Mucosa of rectum (tissue), 2 donors: ENCODE results near the gene UXS1.
"Not testable (repeated sequence)": the region's sequence is repeated elsewhere in the genome, so short reads cannot be mapped to it uniquely, and the experiment has no call there.

ENCODE experiments used
- H3K27ac ChIP-seq, 2 donors: one replicate each; pipeline ENCODE4 v1.7.0; 2013; ENCODE audit warnings: inconsistent platforms in 2 of 2, low read depth in 2 of 2, low read length in 2 of 2
- H3K27me3 ChIP-seq, 2 donors: one replicate each; pipeline ENCODE4 v1.7.0; 2013; ENCODE audit warnings: low read length in 2 of 2; ENCODE audit not compliant: control insufficient read depth in 2 of 2, insufficient read depth in 2 of 2
- H3K36me3 ChIP-seq, 2 donors: one replicate each; pipeline ENCODE4 v1.7.0; 2013; ENCODE audit warnings: low read length in 2 of 2; ENCODE audit not compliant: control insufficient read depth in 2 of 2, insufficient read depth in 2 of 2
- H3K4me1 ChIP-seq, 2 donors: one replicate each; pipeline ENCODE4 v1.7.0; 2013; ENCODE audit warnings: low read length in 2 of 2, mild to moderate bottlenecking in 1 of 2; ENCODE audit not compliant: control insufficient read depth in 2 of 2, insufficient read depth in 2 of 2
- H3K4me3 ChIP-seq, 2 donors: one replicate each; pipeline ENCODE4 v1.7.0; 2013; ENCODE audit warnings: low read length in 2 of 2
- H3K9ac ChIP-seq, 2 donors: one replicate each; pipeline ENCODE4 v1.7.0; 2013; ENCODE audit warnings: low read length in 2 of 2, low read depth in 1 of 2, mild to moderate bottlenecking in 1 of 2
- H3K9me3 ChIP-seq, 2 donors: one replicate each; pipeline ENCODE4 v1.7.0; 2013; ENCODE audit warnings: low read length in 2 of 2; ENCODE audit not compliant: control insufficient read depth in 2 of 2
- donor health status: healthy.
- donor health status: Normal muscosa, but diverticular disease.

UXS1 gene

GRCh38 chr2:106193977-106194778 lies at the start of gene UXS1:
Gene UXS1, minus strand, starts transcription at chr2:106194301. Its CDS starts 60 bp downstream, at chr2:106194241.
- peak within 1 kb of the TSS; percentile 78 to 83 for H3K27ac ChIP-seq
- peaks cover 9 to 13% of the 10 kb centered on the region in 2 donors for H3K4me1 ChIP-seq
- peak within 1 kb of the TSS; percentile 79 to 88 for H3K9ac ChIP-seq

GRCh38 chr2:106239491-106239890 lies 45.4 kb upstream of the UXS1 start:
- H3K27me3 ChIP-seq, H3K4me3 ChIP-seq, H3K4me1 ChIP-seq, H3K9ac ChIP-seq, H3K9me3 ChIP-seq, H3K27ac ChIP-seq, H3K36me3 ChIP-seq: not testable (repeated sequence)

More at GRCh38 chr2:106193977-106194778, at the start of gene UXS1:
- Histone ChIP-seq H3K27me3 (no peaks in the 10 kb centered on the region), H3K36me3 (no peaks in the 10 kb centered on the region), H3K4me3 (peak within 1 kb of the TSS; percentile 82 to 95), H3K9me3 (no peaks in the 10 kb centered on the region)

- not testable (repeated sequence) for H3K36me3 ChIP-seq, H3K4me1 ChIP-seq, H3K4me3 ChIP-seq, H3K27me3 ChIP-seq, H3K27ac ChIP-seq, H3K9me3 ChIP-seq, H3K9ac ChIP-seq
Observed at GRCh38 chr2:106235392-106235791, 41.3 kb upstream of the UXS1 start.

- Histone ChIP-seq H3K9ac (no peak overlapping the region), H3K4me1 (no peaks in the 10 kb centered on the region), H3K4me3 (no peak overlapping the region), H3K27me3 (no peaks in the 10 kb centered on the region), H3K36me3 (no peaks in the 10 kb centered on the region), H3K27ac (no peak overlapping the region), H3K9me3 (peaks cover 0 to 4% of the 10 kb centered on the region in 2 donors)
Observed at GRCh38 chr2:106233350-106233706, 39.2 kb upstream of the UXS1 start.

GRCh38 chr2:106232638-106233349 lies 38.7 kb upstream of the UXS1 start:
- Histone ChIP-seq H3K4me1 (no peaks in the 10 kb centered on the region), H3K9me3 (peaks cover 0 to 4% of the 10 kb centered on the region in 2 donors)

GRCh38 chr2:106223347-106223746 lies 29.2 kb upstream of the UXS1 start:
- H3K27ac ChIP-seq, result no peak overlapping the region
- no peaks in the 10 kb centered on the region for H3K4me1 ChIP-seq

More at GRCh38 chr2:106232638-106233349, 38.7 kb upstream of the UXS1 start:
- H3K27me3 ChIP-seq, result no peaks in the 10 kb centered on the region
- H3K4me3 ChIP-seq, result no peak overlapping the region
- H3K36me3 ChIP-seq, result no peaks in the 10 kb centered on the region
- no peak overlapping the region for H3K9ac ChIP-seq
- no peak overlapping the region for H3K27ac ChIP-seq

GRCh38 chr2:106222057-106222456 lies 28.0 kb upstream of the UXS1 start:
- not testable (repeated sequence) for H3K4me3 ChIP-seq, H3K36me3 ChIP-seq, H3K4me1 ChIP-seq, H3K27me3 ChIP-seq, H3K27ac ChIP-seq, H3K9me3 ChIP-seq, H3K9ac ChIP-seq

More at GRCh38 chr2:106223347-106223746, 29.2 kb upstream of the UXS1 start:
- Histone ChIP-seq H3K4me3 (no peak overlapping the region), H3K9ac (no peak overlapping the region), H3K27me3 (no peaks in the 10 kb centered on the region), H3K9me3 (no peaks in the 10 kb centered on the region), H3K36me3 (no peaks in the 10 kb centered on the region)

- Histone ChIP-seq H3K4me1 (no peaks in the 10 kb centered on the region), H3K9me3 (no peaks in the 10 kb centered on the region), H3K4me3 (no peak overlapping the region), H3K27ac (no peak overlapping the region), H3K27me3 (no peaks in the 10 kb centered on the region), H3K9ac (no peak overlapping the region), H3K36me3 (no peaks in the 10 kb centered on the region)
Observed at GRCh38 chr2:106219813-106220212, 25.7 kb upstream of the UXS1 start.

- not testable (repeated sequence) for H3K4me1 ChIP-seq, H3K9me3 ChIP-seq, H3K27me3 ChIP-seq, H3K27ac ChIP-seq, H3K9ac ChIP-seq, H3K4me3 ChIP-seq, H3K36me3 ChIP-seq
Observed at GRCh38 chr2:106219157-106219556, 25.1 kb upstream of the UXS1 start.

GRCh38 chr2:106208874-106209273 lies 14.8 kb upstream of the UXS1 start:
- H3K36me3 ChIP-seq, result no peaks in the 10 kb centered on the region
- no peaks in the 10 kb centered on the region for H3K4me1 ChIP-seq
- no peaks in the 10 kb centered on the region for H3K27me3 ChIP-seq
- H3K27ac ChIP-seq, result no peak overlapping the region
- H3K4me3 ChIP-seq, result no peak overlapping the region
- no peak overlapping the region for H3K9ac ChIP-seq
- no peaks in the 10 kb centered on the region for H3K9me3 ChIP-seq
